Uterus (tissue), 4 donors: ENCODE measurements around the gene NEGR1. TPM values are rescaled to one million over a fixed set of nuclear protein-coding genes. Genes with fewer than 3 reads are reported as not detected.

Experiments used
- DNase-seq, 2 donors: peaks; one replicate each; pipeline ENCODE4 v3.0.0-alpha.2; 2019 to 2020
- H3K27ac ChIP-seq, 2 donors: fragments of 200-600 bp; sonication (generic); 1 replicate in 1 of 2; 2 replicates in 1 of 2; pipeline ENCODE4 v1.5.1; 2016 to 2018
- H3K27me3 ChIP-seq, 2 donors: fragments of 200-600 bp; sonication (generic); one replicate each; pipeline ENCODE4 v1.5.1; 2018 to 2019; ENCODE audit warnings: control low read depth in 1 of 2
- H3K36me3 ChIP-seq, 2 donors: fragments of 200-600 bp; sonication (generic); one replicate each; pipeline ENCODE4 v1.5.1; 2019; ENCODE audit warnings: control low read depth in 1 of 2
- H3K4me1 ChIP-seq, 2 donors: fragments of 200-600 bp; sonication (generic); one replicate each; pipeline ENCODE4 v1.5.1; 2018 to 2019; ENCODE audit warnings: control low read depth in 1 of 2
- H3K4me3 ChIP-seq, 2 donors: fragments of 200-600 bp; sonication (generic); 1 replicate in 1 of 2; 2 replicates in 1 of 2; pipeline ENCODE4 v1.5.1; 2018 to 2019; ENCODE audit warnings: mild to moderate bottlenecking in 1 of 2
- H3K9me3 ChIP-seq, 2 donors: fragments of 200-600 bp; sonication (generic); one replicate each; pipeline ENCODE4 v1.5.1; 2019; ENCODE audit warnings: control low read depth in 1 of 2
- CTCF ChIP-seq, 4 experiments: fragments of 200-600 bp in 2 of 4; fragments of 450-650 bp in 2 of 4; sonication (generic) in 2 of 4; IDR thresholded peaks; one replicate each; pipeline ENCODE4 v1.5.1; 2016 to 2019; ENCODE audit warnings: antibody characterized with exemption in 4 of 4, mild to moderate bottlenecking in 2 of 4, moderate library complexity in 1 of 4
- POLR2A ChIP-seq, 2 donors: fragments of 450-650 bp; IDR thresholded peaks; one replicate each; pipeline ENCODE4 v1.6.1; 2016; ENCODE audit warnings: antibody characterized with exemption in 2 of 2, mild to moderate bottlenecking in 1 of 2, moderate library complexity in 1 of 2
- intact Hi-C: fragments of 100-400 bp; cut with DNase I; formaldehyde crosslinking; loops from one replicate; pipeline ENCODE4 v1.15.1; 2023; ENCODE audit warnings: low total_unique reads
- total RNA-seq, 4 donors: library from RNA; depleted of rRNA in 3 of 4; stranded (reverse); fragments of >200 nt in 3 of 4; gene quantifications; one replicate each; pipeline versions ENCODE4 v1.1.0 to v1.2.4, GENCODE V29; 2014 to 2023
- donor health status: DM: yes; HTN: yes; CAD: no.

Gene NEGR1
- total RNA-seq, 4 donors from 2014 or later: 6.7 to 42.9 (median 33.3) TPM

- no peak for TF ChIP-seq CTCF (IDR thresholded peaks at IDR 0.05)
- TF ChIP-seq POLR2A (IDR thresholded peaks at IDR 0.05): no peak
- DNase-seq: no peak
Observed at GRCh38 chr1:71689635-71690034, 592.7 kb downstream of the NEGR1 start.

GRCh38 chr1:71687376-71687775, 595.0 kb downstream of the NEGR1 start:
- H3K27ac ChIP-seq: no peak overlapping the region
- TF ChIP-seq POLR2A (IDR thresholded peaks at IDR 0.05) (no peak), CTCF (IDR thresholded peaks at IDR 0.05) (no peak)
- H3K36me3 ChIP-seq: no peaks in the 10 kb centered on the region
- H3K4me1 ChIP-seq: no peaks in the 10 kb centered on the region
- H3K4me3 ChIP-seq: no peak overlapping the region
- intact Hi-C loops: no loop called here
- H3K27me3 ChIP-seq: no peaks in the 10 kb centered on the region
- no peaks in the 10 kb centered on the region for H3K9me3 ChIP-seq
- no peak for DNase-seq

More at GRCh38 chr1:71689635-71690034, 592.7 kb downstream of the NEGR1 start:
- intact Hi-C loops: no loop called here
- Histone ChIP-seq H3K27me3 (no peaks in the 10 kb centered on the region), H3K9me3 (no peaks in the 10 kb centered on the region), H3K36me3 (no peaks in the 10 kb centered on the region), H3K27ac (no peak overlapping the region), H3K4me1 (no peaks in the 10 kb centered on the region), H3K4me3 (no peak overlapping the region)

- Histone ChIP-seq H3K4me3 (no peak overlapping the region), H3K4me1 (no peaks in the 10 kb centered on the region), H3K27me3 (no peaks in the 10 kb centered on the region), H3K27ac (no peak overlapping the region), H3K9me3 (no peaks in the 10 kb centered on the region), H3K36me3 (no peaks in the 10 kb centered on the region)
- intact Hi-C loops: no loop called here
- TF ChIP-seq CTCF (IDR thresholded peaks at IDR 0.05) (no peak), POLR2A (IDR thresholded peaks at IDR 0.05) (no peak)
- DNase-seq: no peak
Observed at GRCh38 chr1:71676979-71677925, 605.1 kb downstream of the NEGR1 start.

- intact Hi-C loops: no loop called here
- Histone ChIP-seq H3K27me3 (no peaks in the 10 kb centered on the region), H3K4me1 (no peaks in the 10 kb centered on the region), H3K4me3 (no peak overlapping the region), H3K36me3 (no peaks in the 10 kb centered on the region), H3K9me3 (no peaks in the 10 kb centered on the region), H3K27ac (no peak overlapping the region)
- TF ChIP-seq POLR2A (IDR thresholded peaks at IDR 0.05) (no peak), CTCF (IDR thresholded peaks at IDR 0.05) (no peak)
- DNase-seq: no peak
Observed at GRCh38 chr1:71668065-71668464, 614.3 kb downstream of the NEGR1 start.

- H3K36me3 ChIP-seq: no peaks in the 10 kb centered on the region
- no peaks in the 10 kb centered on the region for H3K9me3 ChIP-seq
- intact Hi-C loops: no loop called here
- H3K4me3 ChIP-seq: no peak overlapping the region
- H3K27ac ChIP-seq: no peak overlapping the region
- TF ChIP-seq POLR2A (IDR thresholded peaks at IDR 0.05) (no peak), CTCF (IDR thresholded peaks at IDR 0.05) (no peak)
- DNase-seq: no peak
- no peaks in the 10 kb centered on the region for H3K4me1 ChIP-seq
- H3K27me3 ChIP-seq: no peaks in the 10 kb centered on the region
Observed at GRCh38 chr1:71667216-71667615, 615.1 kb downstream of the NEGR1 start.
